Activated B cell treated with CpG ODN at 0.5 μM for 24 hours (primary cell): Measurements from ENCODE around the gene MYO1E. TPM values are rescaled to one million over a fixed set of nuclear protein-coding genes. Genes with fewer than 3 reads are reported as not detected.
"Not testable (repeated sequence)": the region's sequence is repeated elsewhere in the genome, so short reads cannot be mapped to it uniquely, and the experiment has no call there.

ENCODE experiments used
- ATAC-seq: fragments of 200-7000 bp; cut with Tn5 transposase; one replicate; pipeline ENCODE4 v1.10.0; 2021; ENCODE audit warnings: low read depth, mild to moderate bottlenecking, moderate library complexity
- CTCF ChIA-PET: fragments of 350-600 bp; sonication (Branson Sonifier 250); formaldehyde crosslinking; loops from one replicate; lab custom pipeline; 2021; ENCODE audit warnings: antibody characterized with exemption; lab: Charles Lee
- POLR2A ChIA-PET: fragments of 350-600 bp; sonication (Branson Sonifier 250); formaldehyde crosslinking; loops from one replicate; lab custom pipeline; 2021; ENCODE audit warnings: antibody characterized with exemption; lab: Charles Lee
- DNase-seq: peaks from one replicate; pipeline ENCODE4 v3.0.0; 2022
- H3K27ac Mint-ChIP-seq: one replicate; pipeline ENCODE4 v1.8.0; 2020; ENCODE audit warnings: mixed read lengths
- H3K27me3 Mint-ChIP-seq: one replicate; pipeline ENCODE4 v1.8.0; 2021; ENCODE audit warnings: mixed read lengths
- H3K36me3 Mint-ChIP-seq: one replicate; pipeline ENCODE4 v1.8.0; 2021; ENCODE audit warnings: low read depth, mixed read lengths
- H3K4me1 Mint-ChIP-seq: one replicate; pipeline ENCODE4 v1.8.0; 2021; ENCODE audit warnings: mixed read lengths
- H3K4me3 Mint-ChIP-seq: one replicate; pipeline ENCODE4 v1.8.0; 2020; ENCODE audit warnings: mild to moderate bottlenecking, mixed read lengths
- H3K9me3 Mint-ChIP-seq: one replicate; pipeline ENCODE4 v1.8.0; 2020; ENCODE audit warnings: mixed read lengths
- intact Hi-C: fragments of 100-400 bp; cut with micrococcal nuclease; formaldehyde crosslinking; loops from one replicate; pipeline ENCODE4 v1.15.1; 2024
- total RNA-seq: library from RNA; stranded (reverse); gene quantifications from 2 replicates; pipeline ENCODE4 v1.2.3, GENCODE V29; 2022
- TF ChIP-seq, protein P1 (sequence below): fragments of 200-600 bp; IDR thresholded peaks from one replicate; pipeline ENCODE4 v1.8.0; 2022; ENCODE audit warnings: antibody characterized with exemption, mild to moderate bottlenecking

Gene MYO1E
- total RNA-seq, 1 donor from 2014 or later = 186 TPM

DNA sequence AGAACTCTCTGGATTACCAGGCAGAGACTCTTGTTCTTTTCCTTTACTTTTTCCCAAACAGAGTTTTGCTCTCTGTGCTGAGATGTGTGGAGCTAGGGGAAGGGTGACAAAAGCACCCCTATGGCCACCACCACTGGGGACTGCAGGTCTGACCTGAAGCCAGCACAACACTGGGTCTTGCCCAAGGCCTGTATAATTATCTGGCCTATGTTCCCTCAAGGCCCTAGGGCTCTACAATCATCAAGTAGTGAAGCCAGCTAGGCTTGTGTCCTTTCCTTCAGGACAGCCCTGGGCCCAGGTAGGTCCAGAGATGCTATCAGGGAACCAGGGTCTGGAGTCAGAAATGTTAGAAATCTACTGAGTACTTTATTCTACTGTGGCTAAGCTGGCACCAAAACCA is 28.4 kb downstream of the MYO1E start:
- Mint-ChIP-seq H3K4me3 (no peak overlapping the region), H3K36me3 (peaks cover 11% of the 10 kb centered on the region), H3K27ac (no peak overlapping the region), H3K4me1 (peaks cover 64% of the 10 kb centered on the region), H3K27me3 (no peaks in the 10 kb centered on the region), H3K9me3 (peaks cover 5% of the 10 kb centered on the region)
- intact Hi-C loops = no loop called here
- ATAC-seq = no peak
- TF ChIP-seq, protein P1, sequence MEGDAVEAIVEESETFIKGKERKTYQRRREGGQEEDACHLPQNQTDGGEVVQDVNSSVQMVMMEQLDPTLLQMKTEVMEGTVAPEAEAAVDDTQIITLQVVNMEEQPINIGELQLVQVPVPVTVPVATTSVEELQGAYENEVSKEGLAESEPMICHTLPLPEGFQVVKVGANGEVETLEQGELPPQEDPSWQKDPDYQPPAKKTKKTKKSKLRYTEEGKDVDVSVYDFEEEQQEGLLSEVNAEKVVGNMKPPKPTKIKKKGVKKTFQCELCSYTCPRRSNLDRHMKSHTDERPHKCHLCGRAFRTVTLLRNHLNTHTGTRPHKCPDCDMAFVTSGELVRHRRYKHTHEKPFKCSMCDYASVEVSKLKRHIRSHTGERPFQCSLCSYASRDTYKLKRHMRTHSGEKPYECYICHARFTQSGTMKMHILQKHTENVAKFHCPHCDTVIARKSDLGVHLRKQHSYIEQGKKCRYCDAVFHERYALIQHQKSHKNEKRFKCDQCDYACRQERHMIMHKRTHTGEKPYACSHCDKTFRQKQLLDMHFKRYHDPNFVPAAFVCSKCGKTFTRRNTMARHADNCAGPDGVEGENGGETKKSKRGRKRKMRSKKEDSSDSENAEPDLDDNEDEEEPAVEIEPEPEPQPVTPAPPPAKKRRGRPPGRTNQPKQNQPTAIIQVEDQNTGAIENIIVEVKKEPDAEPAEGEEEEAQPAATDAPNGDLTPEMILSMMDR = no peak
- CTCF ChIA-PET = no interaction called here
- POLR2A ChIA-PET = interaction anchor here (0.7 to 1.1 kb wide), 2 partner anchors 10 to 16 kb away, joined by 3 to 6 read pairs; no protein-coding TSS in a partner anchor
- no peak for DNase-seq

DNA sequence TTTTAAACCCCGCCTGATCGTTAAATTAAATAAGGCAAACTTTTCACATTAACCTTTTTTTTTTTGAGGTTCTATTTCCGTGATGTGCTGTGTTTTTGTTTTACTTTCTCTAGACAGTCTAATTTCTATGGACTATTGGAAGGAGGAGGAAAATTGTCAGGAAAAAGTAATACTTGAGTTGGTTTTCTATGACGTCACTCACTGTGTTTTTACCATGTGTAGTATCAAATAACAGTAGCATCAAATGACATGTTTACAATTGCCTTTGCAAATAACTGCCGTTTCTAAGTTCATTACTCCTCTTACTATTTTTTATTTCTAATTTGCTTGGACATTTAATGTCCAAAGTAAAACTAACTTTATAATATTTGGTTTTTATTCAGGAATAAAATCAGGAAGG is 32.3 kb downstream of the MYO1E start:
- no peak for DNase-seq
- Mint-ChIP-seq H3K4me3 (no peak overlapping the region), H3K27me3 (no peaks in the 10 kb centered on the region), H3K36me3 (peaks cover 11% of the 10 kb centered on the region), H3K27ac (no peak overlapping the region), H3K4me1 (peaks cover 40% of the 10 kb centered on the region), H3K9me3 (peaks cover 5% of the 10 kb centered on the region)
- intact Hi-C loops = no loop called here
- TF ChIP-seq, protein P1 = no peak
- no peak for ATAC-seq
- ChIA-PET CTCF (no interaction called here), POLR2A (no interaction called here)

DNA sequence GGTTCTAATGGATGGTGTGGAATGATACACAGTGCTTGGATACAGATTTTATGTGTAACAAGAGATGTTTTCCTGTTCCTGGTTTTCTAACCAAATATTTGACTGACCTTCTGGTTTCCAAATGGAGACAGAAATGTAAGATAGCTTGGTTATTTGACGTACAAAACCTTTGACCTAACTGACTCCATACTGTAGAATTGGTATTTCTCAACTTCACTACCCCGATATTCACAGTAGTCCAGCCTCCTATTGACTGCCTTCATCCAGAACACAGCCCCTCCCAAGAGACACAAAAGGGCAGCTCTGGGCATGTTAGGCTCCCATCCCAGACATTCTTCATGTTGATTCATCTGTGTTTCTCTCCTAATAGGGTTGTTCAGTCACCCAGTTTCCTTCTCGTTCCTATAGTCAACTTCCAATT is 33.4 kb downstream of the MYO1E start:
- Mint-ChIP-seq H3K36me3 (peaks cover 11% of the 10 kb centered on the region), H3K27ac (no peak overlapping the region), H3K27me3 (no peaks in the 10 kb centered on the region), H3K4me1 (peaks cover 38% of the 10 kb centered on the region), H3K4me3 (no peak overlapping the region), H3K9me3 (peaks cover 5% of the 10 kb centered on the region)
- TF ChIP-seq, protein P1 = no peak
- CTCF ChIA-PET = no interaction called here
- no peak for ATAC-seq
- no peak for DNase-seq
- POLR2A ChIA-PET = no interaction called here
- intact Hi-C loops = no loop called here

DNA sequence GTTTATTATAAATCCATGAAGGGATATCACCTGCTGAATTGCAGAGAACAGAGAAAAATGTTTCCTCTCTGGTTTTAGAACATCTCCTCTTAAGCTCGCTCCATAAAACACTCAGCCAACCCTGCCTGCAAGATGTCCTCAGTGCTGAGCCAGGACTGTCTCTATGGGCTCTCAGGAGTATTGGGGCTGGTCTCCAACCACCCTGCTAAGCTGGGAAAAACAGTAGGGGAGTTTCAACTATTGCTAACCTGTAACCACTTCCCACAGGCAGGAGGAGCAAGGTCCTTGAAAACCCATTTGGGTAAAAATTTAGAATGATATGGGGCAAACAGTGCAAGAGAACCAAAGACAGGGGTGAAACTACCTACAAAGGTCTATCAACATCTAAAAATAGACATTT is 34.3 kb downstream of the MYO1E start:
- TF ChIP-seq, protein P1 = no peak
- peaks cover 11% of the 10 kb centered on the region for H3K36me3 Mint-ChIP-seq
- H3K27ac Mint-ChIP-seq = no peak overlapping the region
- CTCF ChIA-PET = interaction anchor here (1.1 to 1.4 kb wide), 2 partner anchors 23 to 91 kb away, joined by 3 to 6 read pairs; no protein-coding TSS in a partner anchor
- no peaks in the 10 kb centered on the region for H3K27me3 Mint-ChIP-seq
- H3K4me1 Mint-ChIP-seq = peaks cover 36% of the 10 kb centered on the region
- ATAC-seq (no peak), DNase-seq (no peak)
- no peak overlapping the region for H3K4me3 Mint-ChIP-seq
- peaks cover 5% of the 10 kb centered on the region for H3K9me3 Mint-ChIP-seq
- POLR2A ChIA-PET = interaction anchor here (1.4 kb wide), 1 partner anchor 38 kb away, joined by 6 read pairs; no protein-coding TSS in a partner anchor
- intact Hi-C loops = no loop called here

DNA sequence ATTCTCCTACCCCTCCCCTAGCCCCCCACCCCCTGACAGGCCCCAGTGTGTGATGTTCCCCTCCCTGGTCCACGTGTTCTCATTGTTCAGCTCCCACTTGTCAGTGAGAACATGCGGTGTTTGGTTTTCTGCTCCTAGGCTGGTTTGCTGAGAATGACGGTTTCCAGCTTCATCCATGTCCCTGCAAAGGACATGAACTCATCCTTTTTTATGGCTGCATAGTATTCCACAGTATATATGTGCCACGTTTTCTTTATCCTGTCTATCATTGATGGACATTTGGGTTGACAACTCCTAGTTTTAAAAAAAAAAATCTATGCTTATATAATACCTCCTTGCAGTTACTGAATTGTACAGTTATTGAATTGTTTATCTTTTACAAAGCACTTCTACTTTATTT is 35.9 kb downstream of the MYO1E start:
- peaks cover 45% of the 10 kb centered on the region for H3K4me1 Mint-ChIP-seq

More for the DNA sequence above, 35.9 kb downstream of the MYO1E start:
- DNase-seq, H3K27me3 Mint-ChIP-seq, CTCF ChIA-PET, POLR2A ChIA-PET, H3K9me3 Mint-ChIP-seq, H3K36me3 Mint-ChIP-seq, ATAC-seq, H3K4me3 Mint-ChIP-seq, intact Hi-C loops, H3K27ac Mint-ChIP-seq: not testable (repeated sequence)
